GM19395 (cell line): Measurements from ENCODE around the gene CRYGC.

Experiments used
- ATAC-seq: cut with Tn5 transposase; IDR thresholded peaks from one replicate; pipeline ENCODE4 v1.9.1; 2021; ENCODE audit warnings: mild to moderate bottlenecking, moderate library complexity; ENCODE audit not compliant: unreplicated experiment

Gene CRYGC

GRCh38 chr2:208129744-208130711, at the start of gene CRYGC:
TSS of gene CRYGC (minus strand) at chr2:208129828. CDS start at chr2:208129792, 36 bp downstream.
- no peak for ATAC-seq

DNA sequence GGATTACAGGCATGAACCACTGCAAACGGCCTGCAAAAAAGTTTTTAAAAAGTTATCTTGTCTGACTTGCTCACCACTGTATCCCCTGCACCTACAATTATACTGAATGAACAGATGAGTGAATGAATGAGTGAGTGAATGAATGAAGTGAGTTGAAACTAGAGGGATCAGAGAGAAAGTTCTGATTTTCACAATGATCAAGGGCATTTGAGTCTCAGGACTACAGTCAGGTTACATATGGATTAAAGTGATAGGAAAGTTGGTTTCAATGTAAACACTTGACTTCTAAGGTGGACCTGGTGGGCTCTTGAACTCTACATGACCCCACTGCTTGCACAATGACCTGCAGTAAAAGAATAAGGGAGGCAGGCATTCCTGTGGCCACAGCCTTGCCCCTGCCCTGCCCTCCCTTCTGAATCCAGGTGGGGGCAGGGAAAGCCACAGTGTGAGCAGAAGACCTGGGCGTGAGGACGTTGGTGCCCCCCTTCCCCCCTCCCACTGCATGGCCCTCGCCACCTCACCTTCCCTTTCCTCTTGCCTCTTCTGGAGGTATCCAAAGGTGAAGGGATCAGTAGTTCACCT, 49.5 kb upstream of the CRYGC start:
- no peak for ATAC-seq

DNA sequence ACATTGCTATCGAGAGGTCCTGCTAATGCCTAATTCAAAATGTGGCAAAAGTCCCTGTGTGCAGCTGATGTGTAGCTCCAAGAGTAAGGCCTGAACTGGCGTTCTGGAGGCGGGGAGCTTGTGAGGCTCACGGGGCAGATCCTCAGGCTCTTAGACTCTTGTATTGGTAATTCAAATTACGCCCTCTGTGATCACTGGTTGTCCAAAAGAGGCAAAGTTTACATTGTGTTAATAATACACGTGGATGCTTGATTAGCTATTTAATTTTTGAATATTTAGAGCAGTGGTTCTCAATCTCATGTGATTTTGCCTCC, 46.2 kb upstream of the CRYGC start:
- no peak for ATAC-seq

DNA sequence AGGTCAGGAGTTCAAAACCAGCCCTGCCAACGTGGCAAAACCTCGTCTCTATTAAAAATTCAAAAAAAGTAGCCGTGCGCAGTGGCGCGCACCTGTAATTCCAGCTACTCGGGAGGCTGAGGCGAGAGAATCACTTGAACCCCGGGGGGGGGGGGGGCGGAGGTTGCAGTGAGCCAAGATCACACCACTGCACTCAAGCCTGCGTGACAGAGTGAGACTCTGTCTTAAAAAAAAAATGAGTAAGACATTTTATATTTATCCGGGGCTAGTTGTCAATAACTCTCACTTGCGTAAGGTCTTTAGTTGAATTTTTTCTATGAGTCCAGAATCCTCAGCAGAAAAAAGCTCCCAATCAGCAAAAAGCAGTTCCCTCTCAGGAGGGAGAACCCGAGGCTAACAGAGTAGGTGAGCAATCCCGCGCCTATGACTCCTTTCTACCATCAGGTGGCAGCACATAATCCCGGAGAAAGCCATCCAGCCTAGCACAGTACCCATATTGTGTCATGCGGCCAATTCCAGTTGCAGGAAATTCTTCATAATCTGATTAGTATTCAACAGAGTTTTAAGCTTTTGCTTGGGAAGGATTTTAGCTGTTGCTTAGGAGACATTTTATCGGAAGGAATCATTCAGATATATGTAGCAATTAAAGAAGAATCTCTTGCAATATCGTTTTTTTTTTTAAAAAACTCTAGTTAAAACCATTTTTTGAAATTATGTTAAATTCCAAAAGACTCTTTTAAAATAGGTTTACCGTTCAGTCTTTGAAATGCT, 45.6 kb upstream of the CRYGC start:
- ATAC-seq, result peak; percentile 100

- ATAC-seq, result no peak
Measured at GRCh38 chr2:208174144-208174543, 44.5 kb upstream of the CRYGC start.

DNA sequence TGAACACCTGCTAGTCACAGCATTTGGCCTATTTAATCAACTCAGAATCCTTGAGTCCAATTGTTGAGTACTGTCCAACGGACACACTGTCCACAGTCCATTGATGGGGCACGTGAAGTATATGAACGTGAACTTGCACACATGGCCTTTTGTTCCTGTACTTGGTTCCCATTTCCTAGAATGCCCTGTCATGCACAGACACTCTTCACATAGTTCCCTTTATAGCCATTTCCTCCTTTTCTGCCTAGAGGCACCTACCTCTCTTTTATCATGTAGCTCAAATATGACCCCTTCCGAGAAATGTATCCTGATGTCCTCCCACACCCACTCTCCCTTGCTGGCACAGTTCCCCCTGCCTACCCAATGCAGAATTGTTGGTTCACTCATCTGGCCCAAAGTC, 42.5 kb upstream of the CRYGC start:
- ATAC-seq, result no peak

DNA sequence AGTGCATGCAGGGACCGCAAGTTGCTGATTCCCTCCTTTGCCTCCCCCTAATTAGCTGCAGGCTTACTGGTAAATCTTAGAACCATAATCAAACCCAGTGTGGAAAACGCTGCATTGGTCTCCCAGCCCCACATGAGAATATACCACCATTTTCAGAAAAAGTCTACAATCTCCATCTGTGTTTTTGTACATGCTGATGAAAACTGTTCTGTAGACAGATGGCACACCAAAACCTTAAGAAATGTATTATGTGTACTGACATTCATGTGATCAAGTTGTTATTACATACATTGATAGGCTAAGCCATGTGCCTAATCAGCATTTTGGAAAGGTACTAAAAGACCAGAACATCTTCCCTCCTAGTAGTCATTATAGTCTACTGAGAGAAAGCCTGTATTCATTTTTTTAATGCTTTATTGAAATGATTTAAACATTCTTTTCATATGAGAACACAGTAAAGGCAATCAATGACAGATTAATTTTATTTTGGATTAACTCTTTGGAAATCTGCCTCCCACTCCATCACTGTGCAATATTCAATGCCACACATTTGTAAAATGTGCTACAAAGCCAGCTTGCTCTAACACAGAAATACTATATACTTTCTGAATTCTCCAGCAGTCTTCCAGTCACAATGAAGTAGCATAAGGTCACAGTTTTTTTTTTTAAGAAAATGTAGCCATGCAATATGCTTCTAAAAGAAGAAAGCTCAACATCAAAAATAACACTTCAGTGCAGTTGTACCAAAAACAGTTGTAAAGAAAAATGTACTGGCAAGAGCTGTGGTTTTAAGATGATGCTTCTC, 35.5 kb upstream of the CRYGC start:
- no peak for ATAC-seq

DNA sequence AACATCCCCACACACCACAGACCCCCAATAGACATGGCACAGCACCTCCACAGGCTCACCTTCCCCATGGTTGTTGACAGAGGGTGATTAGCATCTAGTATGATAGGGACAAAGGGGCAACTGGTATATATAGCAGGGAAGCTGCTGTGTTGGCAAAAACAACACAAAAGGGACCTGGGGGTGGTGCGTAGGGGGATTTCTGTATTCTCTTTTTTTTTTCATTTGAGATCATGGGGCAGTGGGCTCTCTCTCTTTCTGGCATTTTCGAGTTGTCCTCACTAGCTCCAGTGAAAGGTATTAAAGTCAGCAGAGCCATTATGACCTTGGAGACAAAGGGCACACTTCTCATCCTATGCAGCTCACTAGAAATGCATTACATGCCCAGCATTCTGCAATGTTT, 33.9 kb upstream of the CRYGC start, which contains the start of gene CRYGA:
TSS of gene CRYGA (minus strand) at position 101 of the 400 bp plus-strand sequence. CDS start at position 68, 33 bp downstream.
- no peak for ATAC-seq

GRCh38 chr2:208156439-208156838, 26.8 kb upstream of the CRYGC start:
- no peak for ATAC-seq

DNA sequence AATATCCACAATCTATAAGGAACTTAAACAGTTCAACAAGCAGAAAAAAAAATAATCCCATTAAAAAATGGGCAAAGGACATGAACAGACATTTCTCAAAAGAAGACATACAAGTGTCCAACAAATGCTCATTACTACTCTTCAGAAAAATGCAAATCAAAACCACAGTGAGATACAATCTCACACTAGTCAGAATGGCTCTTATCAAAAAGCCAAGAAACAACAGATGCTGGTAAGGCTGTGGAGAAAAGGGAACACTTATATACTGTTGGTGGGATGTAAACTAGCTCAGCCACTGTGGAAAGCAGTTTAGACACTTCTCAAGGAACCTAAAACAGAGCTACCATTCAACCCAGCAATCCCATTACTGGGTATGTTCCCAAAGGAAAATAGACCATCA, 23.5 kb upstream of the CRYGC start:
- no peak for ATAC-seq

DNA sequence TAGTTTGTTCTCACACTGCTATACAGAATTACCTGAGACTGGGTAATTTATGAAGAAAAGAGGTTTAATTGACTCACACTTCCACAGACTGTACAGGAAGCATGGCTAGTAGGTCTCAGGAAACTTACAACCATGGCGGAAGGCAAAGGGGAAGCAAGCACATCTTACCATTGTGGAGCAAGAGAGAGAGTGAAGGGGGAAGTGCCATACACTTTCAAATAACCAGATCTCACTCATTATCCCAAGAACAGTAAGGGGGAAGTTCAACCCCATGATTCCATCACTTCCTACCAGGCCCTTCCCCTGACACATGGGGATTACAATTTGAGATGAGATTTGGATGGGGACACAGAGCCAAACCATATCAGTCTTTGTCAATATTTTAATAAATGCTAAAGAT, 21.3 kb upstream of the CRYGC start:
- ATAC-seq, result no peak

GRCh38 chr2:208150094-208150493, 20.5 kb upstream of the CRYGC start:
- ATAC-seq, result no peak

GRCh38 chr2:208148803-208149202, 19.2 kb upstream of the CRYGC start:
- no peak for ATAC-seq

- ATAC-seq, result no peak
Measured at GRCh38 chr2:208147759-208148158, 18.1 kb upstream of the CRYGC start.

GRCh38 chr2:208147008-208147407, 17.4 kb upstream of the CRYGC start:
- ATAC-seq, result no peak

GRCh38 chr2:208146006-208146405, 16.4 kb upstream of the CRYGC start, which contains the start of gene CRYGB:
TSS of gene CRYGB (minus strand) at chr2:208146158. CDS start at chr2:208146120, 38 bp downstream.
- no peak for ATAC-seq

- ATAC-seq, result no peak
Measured at GRCh38 chr2:208142925-208143799, 13.5 kb upstream of the CRYGC start.

DNA sequence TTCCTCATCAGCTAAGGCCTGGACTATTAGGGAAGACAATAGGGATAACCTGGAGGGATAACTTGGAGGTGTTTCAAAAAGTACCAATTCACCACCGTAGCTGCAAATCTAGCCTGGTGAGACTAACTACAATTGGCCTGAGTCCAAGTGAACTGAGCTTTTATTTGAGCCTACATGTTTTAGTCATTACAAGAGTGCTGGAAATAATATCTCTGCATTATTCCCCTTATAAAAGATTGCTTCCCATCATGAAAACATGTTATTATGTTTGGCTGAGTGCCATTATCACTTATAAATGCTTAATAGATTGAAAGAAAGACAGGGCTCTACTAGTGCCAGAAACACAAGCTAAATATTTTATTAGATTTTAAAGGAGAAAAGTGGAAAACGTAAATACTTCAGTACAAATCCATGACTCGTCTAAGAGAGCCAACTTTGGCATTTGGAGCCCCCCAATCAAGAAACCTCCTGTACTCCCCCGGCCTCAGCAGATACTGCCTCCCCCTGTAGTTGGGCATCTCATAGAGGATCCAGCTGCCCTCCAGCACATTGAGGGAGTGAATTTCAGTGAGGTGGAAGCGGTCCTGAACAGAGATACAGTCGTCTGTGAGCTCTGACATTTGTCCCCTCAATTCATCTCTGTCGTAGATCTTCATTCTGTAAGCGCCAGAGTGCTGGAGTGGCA, 12.8 kb upstream of the CRYGC start:
- ATAC-seq, result no peak

DNA sequence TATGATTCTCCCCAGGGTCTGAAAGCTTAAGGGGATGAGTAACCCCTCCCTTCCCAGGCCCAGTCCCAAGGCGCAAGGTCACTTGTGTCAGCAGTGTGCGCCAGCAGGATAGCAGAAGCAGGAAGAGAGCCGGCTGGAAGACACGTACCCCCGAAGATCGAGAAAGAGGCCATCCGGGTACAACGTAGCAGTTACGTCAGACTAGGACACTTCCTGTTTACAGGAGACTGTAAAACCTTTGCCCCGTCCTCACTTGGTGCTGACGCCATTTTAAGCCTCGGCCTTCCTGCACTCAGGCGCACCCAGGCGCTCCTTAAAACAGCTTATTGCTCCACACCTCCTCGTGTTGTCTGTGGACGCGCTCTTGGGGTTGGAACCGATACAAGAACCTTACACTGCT, 9.8 kb upstream of the CRYGC start:
- no peak for ATAC-seq
